Raji (cell line): ENCODE measurements around the gene IL36G.

ENCODE experiments used
- POLR2A ChIP-seq: IDR thresholded peaks from 2 replicates; pipeline ENCODE4 v1.6.1; 2011; ENCODE audit warnings: low read depth, low read length, control low read depth; ENCODE audit not compliant: insufficient read depth

IL36G gene

GRCh38 chr2:113028112-113028511, 50.3 kb downstream of the IL36G start:
- no peak for TF ChIP-seq POLR2A

DNA sequence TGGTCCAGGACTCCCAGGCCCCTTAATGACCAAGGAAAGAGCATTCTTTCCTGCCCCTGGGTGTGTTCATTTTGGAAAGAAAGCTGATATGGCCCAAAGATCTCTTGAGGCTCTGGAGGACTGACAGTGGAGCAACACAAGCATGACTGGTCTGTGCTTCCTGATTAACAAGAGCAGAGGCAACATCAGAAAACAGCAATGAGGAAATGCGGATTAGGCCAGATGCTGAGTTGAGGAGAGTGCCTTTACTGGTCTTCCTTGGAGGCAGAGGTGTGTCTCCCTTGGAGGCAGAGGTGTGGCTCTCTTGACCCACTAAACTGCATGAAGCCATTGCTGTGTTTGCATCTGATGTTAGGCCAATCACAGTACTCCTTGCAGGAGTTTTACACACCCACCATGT, 54.9 kb downstream of the IL36G start:
- TF ChIP-seq POLR2A, result no peak

DNA sequence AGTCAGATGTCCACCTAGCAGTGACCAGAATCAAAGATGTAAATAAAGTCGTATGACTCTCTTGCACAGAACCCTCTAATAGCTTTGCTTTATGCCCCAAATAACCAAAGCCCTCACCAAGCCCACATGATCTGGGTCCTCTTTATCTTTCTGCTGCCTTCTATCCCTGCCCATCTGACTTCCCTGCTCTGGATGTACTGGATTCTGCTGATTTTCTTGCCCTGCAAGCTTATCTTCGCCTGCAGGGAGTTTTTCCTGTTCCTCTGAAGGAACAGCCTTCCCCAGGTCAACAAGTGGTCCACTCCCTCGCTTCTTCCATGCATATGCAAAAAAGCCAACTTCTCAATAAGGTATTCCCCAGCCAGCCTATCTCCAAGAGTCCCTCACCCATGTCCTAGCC, 56.2 kb downstream of the IL36G start:
- TF ChIP-seq POLR2A, result no peak
